HepG2 (cell line): ENCODE results near the gene ESYT1. TPM values are rescaled to one million over a fixed set of nuclear protein-coding genes. Genes with fewer than 3 reads are reported as not detected.
A peak's percentile ranks its signal among the peaks of the same experiment; 100 is the strongest.

Experiments used
- AKAP8 ChIP-seq: sonication (generic); formaldehyde crosslinking; IDR thresholded peaks from 2 replicates; pipeline ENCODE4 v1.5.1; 2020; ENCODE audit warnings: mild to moderate bottlenecking, missing genetic modification reagents
- ARID2 ChIP-seq: sonication (generic); formaldehyde crosslinking; IDR thresholded peaks from 2 replicates; pipeline ENCODE4 v1.8.1; 2022; ENCODE audit warnings: mild to moderate bottlenecking, missing genetic modification reagents, borderline replicate concordance
- BHLHE40 ChIP-seq: IDR thresholded peaks from 2 replicates; pipeline ENCODE4 v1.6.1; 2011; ENCODE audit warnings: low read length, improper control_type of control experiment
- CBX1 ChIP-seq: IDR thresholded peaks from one replicate; pipeline ENCODE4 v1.6.1; 2016; ENCODE audit warnings: antibody characterized with exemption, low read depth
- CREB1 ChIP-seq, 2 experiments: fragments of 450-650 bp in 1 of 2; IDR thresholded peaks; 2 replicates each; pipeline ENCODE4 v1.6.1; 2016 to 2017; ENCODE audit warnings: control low read depth in 1 of 2, mild to moderate bottlenecking in 1 of 2, missing compliant biosample characterization in 1 of 2, missing genetic modification characterization in 1 of 2
- DPF2 ChIP-seq: sonication (generic); formaldehyde crosslinking; IDR thresholded peaks from 2 replicates; pipeline ENCODE4 v1.4.0; 2020; ENCODE audit warnings: mild to moderate bottlenecking, low read depth, missing genetic modification reagents, borderline replicate concordance
- KDM5B ChIP-seq: sonication (generic); formaldehyde crosslinking; IDR thresholded peaks from 2 replicates; pipeline ENCODE4 v1.4.0; 2020; ENCODE audit warnings: missing genetic modification reagents, mild to moderate bottlenecking, borderline replicate concordance
- MIXL1 ChIP-seq: IDR thresholded peaks from 2 replicates; pipeline ENCODE4 v1.6.1; 2016
- MXI1 ChIP-seq: IDR thresholded peaks from 3 replicates; pipeline ENCODE4 v1.6.1; 2012; ENCODE audit warnings: low read depth, low read length, inconsistent platforms, borderline replicate concordance
- NR2F6 ChIP-seq, 2 experiments: IDR thresholded peaks; 2 replicates each; pipeline ENCODE4 v1.6.1; 2016; ENCODE audit warnings: antibody characterized with exemption in 1 of 2, mild to moderate bottlenecking in 1 of 2
- PAX8 ChIP-seq: sonication (generic); formaldehyde crosslinking; IDR thresholded peaks from 2 replicates; pipeline ENCODE4 v1.8.0; 2022; ENCODE audit warnings: mild to moderate bottlenecking, missing genetic modification reagents, borderline replicate concordance
- PHF20 ChIP-seq: sonication (generic); formaldehyde crosslinking; IDR thresholded peaks from 2 replicates; pipeline ENCODE4 v1.5.0; 2020; ENCODE audit warnings: mild to moderate bottlenecking, missing genetic modification reagents
- RFXAP ChIP-seq: sonication (generic); formaldehyde crosslinking; IDR thresholded peaks from 2 replicates; pipeline ENCODE4 v1.4.0; 2020; ENCODE audit warnings: missing genetic modification reagents, borderline replicate concordance
- SMAD9 ChIP-seq: sonication (generic); formaldehyde crosslinking; IDR thresholded peaks from 2 replicates; pipeline ENCODE4 v1.5.1; 2020; ENCODE audit warnings: mild to moderate bottlenecking, missing genetic modification reagents
- SNRNP70 ChIP-seq: fragments of 200-400 bp; formaldehyde crosslinking; IDR thresholded peaks from 2 replicates; pipeline ENCODE4 v1.6.1; 2017; ENCODE audit warnings: mild to moderate bottlenecking, low read depth, low read length, moderate library complexity
- SPEN ChIP-seq: sonication (generic); formaldehyde crosslinking; IDR thresholded peaks from 2 replicates; pipeline ENCODE4 v1.5.1; 2020; ENCODE audit warnings: low read depth, mild to moderate bottlenecking, missing genetic modification reagents
- TBX2 ChIP-seq: sonication (generic); formaldehyde crosslinking; IDR thresholded peaks from 2 replicates; pipeline ENCODE4 v1.5.0; 2020; ENCODE audit warnings: missing genetic modification reagents, mild to moderate bottlenecking, borderline replicate concordance
- TEAD2 ChIP-seq: sonication (generic); formaldehyde crosslinking; IDR thresholded peaks from 2 replicates; pipeline ENCODE4 v1.9.0; 2021; ENCODE audit warnings: missing genetic modification reagents
- XRCC5 ChIP-seq: fragments of 200-400 bp; formaldehyde crosslinking; optimal IDR thresholded peaks from 2 replicates; pipeline ENCODE3; 2017; ENCODE audit warnings: mild to moderate bottlenecking, low read length
- ZFP82 ChIP-seq: sonication (generic); formaldehyde crosslinking; IDR thresholded peaks from 2 replicates; pipeline ENCODE4 v1.5.1; 2020; ENCODE audit warnings: mild to moderate bottlenecking, missing genetic modification reagents, borderline replicate concordance
- ZMYM4 ChIP-seq: sonication (generic); formaldehyde crosslinking; IDR thresholded peaks from 2 replicates; pipeline ENCODE4 v1.8.1; 2023; ENCODE audit warnings: mild to moderate bottlenecking, missing genetic modification reagents
- ZNF354B ChIP-seq: sonication (generic); formaldehyde crosslinking; IDR thresholded peaks from 2 replicates; pipeline ENCODE4 v1.8.0; 2022; ENCODE audit warnings: mild to moderate bottlenecking, missing genetic modification reagents
- ZNF484 ChIP-seq: sonication (generic); formaldehyde crosslinking; IDR thresholded peaks from 2 replicates; pipeline ENCODE4 v1.5.1; 2020; ENCODE audit warnings: mild to moderate bottlenecking, low read depth, missing genetic modification reagents, borderline replicate concordance
- ZNF605 ChIP-seq: sonication (generic); formaldehyde crosslinking; IDR thresholded peaks from 2 replicates; pipeline ENCODE4 v1.8.0; 2022; ENCODE audit warnings: mild to moderate bottlenecking, missing genetic modification reagents
- ZNF792 ChIP-seq: IDR thresholded peaks from 2 replicates; pipeline ENCODE4 v1.6.1; 2016
- polyA plus RNA-seq, 8 experiments: library from polyadenylated mRNA; depleted of rRNA in 3 of 8; stranded (reverse) in 7 of 8; unstranded in 1 of 8; fragments of >200 nt; fragmentation: Illumina TruSeq in 4 of 8; extraction: Trizol in 4 of 8; gene quantifications; 2 replicates each; pipeline versions ENCODE4 v1.2.1 to v1.2.3, GENCODE V29; 2011 to 2016; ENCODE audit warnings: low read depth in 4 of 8, missing spikeins in 1 of 8, mixed read lengths in 1 of 8; ENCODE audit not compliant: insufficient read depth in 1 of 8
- total RNA-seq, 5 experiments: library from RNA; depleted of rRNA; stranded (reverse); fragments of >200 nt; fragmentation: Illumina TruSeq; extraction: Trizol; gene quantifications; 2 replicates each; pipeline ENCODE4 v1.2.3, GENCODE V29; 2016; ENCODE audit warnings: low read depth in 1 of 5
- TF ChIP-seq, protein P1 (sequence below): sonication (generic); formaldehyde crosslinking; IDR thresholded peaks from 2 replicates; pipeline ENCODE4 v1.4.0; 2020; ENCODE audit warnings: mild to moderate bottlenecking, missing genetic modification reagents
- TF ChIP-seq, protein P2 (sequence below): sonication (generic); formaldehyde crosslinking; IDR thresholded peaks from 2 replicates; pipeline ENCODE4 v1.8.0; 2022; ENCODE audit warnings: mild to moderate bottlenecking, missing genetic modification reagents; ENCODE audit not compliant: insufficient replicate concordance
- TF ChIP-seq, protein P3 (sequence below): IDR thresholded peaks from 2 replicates; pipeline ENCODE4 v1.6.1; 2012; ENCODE audit warnings: inconsistent platforms

Gene ESYT1
- total and polyA plus RNA-seq, 2 of the 13 experiments (the other 11 are each of a cell fraction or from before 2014, with no cell fraction given) = 66.9 to 71.0 TPM

DNA sequence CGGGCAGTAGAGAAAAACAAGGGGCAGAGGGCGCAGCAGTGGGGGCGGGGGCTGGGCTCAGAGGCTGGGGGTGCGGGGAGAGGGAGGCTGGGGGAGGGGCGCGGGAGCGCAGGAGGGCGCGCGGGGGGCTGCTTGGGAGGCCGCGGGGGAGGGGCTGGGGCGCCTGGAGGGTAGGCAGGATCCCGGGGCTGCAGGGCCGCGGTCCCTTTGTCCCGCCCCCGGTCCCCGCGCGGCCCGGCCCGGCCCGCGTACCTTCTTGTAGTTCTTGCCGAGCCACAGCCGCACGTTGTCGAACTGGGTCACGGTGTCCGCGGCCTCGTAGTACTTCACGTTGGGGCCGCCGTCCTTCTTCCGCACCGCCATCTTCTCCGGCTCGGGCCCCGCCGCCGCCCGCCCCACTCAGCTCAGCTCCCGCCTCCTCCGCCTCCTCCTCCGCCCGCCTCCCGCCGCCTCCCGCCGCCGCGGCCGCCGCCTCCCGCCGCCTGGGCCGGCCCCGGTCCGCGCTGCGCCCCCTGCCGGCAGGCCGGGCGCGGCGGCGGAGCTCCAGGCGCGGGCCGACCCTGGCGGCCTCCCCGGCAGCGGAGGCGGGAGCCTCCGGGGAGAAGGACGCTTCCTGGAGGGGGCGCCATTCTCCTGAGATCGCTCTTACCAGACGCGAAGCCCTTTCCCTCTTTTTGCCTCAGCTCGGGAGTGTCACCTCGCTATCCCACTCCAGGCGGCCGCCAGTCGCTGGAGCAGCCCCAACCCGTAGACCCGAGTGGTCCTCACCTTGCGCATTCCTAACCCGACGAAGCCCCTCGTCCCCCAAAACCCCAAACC is 61.2 kb downstream of the ESYT1 start, which contains the start of gene SMARCC2 (continued):
- TF ChIP-seq AKAP8 (CRISPR knock-in tag) = no peak
- TF ChIP-seq PHF20 (CRISPR knock-in tag) = no peak
- no peak for TF ChIP-seq ZFP82 (CRISPR knock-in tag)
- TF ChIP-seq NR2F6 (IDR thresholded peaks at IDR 0.05) = no peak
- TF ChIP-seq NR2F6 (CRISPR knock-in tag; IDR thresholded peaks at IDR 0.05) = peak; percentile 24; the same call in 1 of the 2 replicates
- TF ChIP-seq ARID2 (CRISPR knock-in tag) = no peak
- TF ChIP-seq CBX1 = no peak
- TF ChIP-seq CREB1 (IDR thresholded peaks at IDR 0.05) = no peak
- TF ChIP-seq CREB1 (CRISPR knock-in tag; IDR thresholded peaks at IDR 0.05) = no peak
- peak; percentile 50; the same call in 1 of the 2 replicates for TF ChIP-seq BHLHE40
- no peak for TF ChIP-seq TBX2
- TF ChIP-seq TEAD2 (CRISPR knock-in tag) = no peak
- TF ChIP-seq, protein P1, sequence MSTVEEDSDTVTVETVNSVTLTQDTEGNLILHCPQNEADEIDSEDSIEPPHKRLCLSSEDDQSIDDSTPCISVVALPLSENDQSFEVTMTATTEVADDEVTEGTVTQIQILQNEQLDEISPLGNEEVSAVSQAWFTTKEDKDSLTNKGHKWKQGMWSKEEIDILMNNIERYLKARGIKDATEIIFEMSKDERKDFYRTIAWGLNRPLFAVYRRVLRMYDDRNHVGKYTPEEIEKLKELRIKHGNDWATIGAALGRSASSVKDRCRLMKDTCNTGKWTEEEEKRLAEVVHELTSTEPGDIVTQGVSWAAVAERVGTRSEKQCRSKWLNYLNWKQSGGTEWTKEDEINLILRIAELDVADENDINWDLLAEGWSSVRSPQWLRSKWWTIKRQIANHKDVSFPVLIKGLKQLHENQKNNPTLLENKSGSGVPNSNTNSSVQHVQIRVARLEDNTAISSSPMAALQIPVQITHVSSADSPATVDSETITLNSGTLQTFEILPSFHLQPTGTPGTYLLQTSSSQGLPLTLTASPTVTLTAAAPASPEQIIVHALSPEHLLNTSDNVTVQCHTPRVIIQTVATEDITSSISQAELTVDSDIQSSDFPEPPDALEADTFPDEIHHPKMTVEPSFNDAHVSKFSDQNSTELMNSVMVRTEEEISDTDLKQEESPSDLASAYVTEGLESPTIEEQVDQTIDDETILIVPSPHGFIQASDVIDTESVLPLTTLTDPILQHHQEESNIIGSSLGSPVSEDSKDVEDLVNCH (CRISPR knock-in tag) = no peak
- TF ChIP-seq ZMYM4 (CRISPR knock-in tag) = no peak; the same call in none of the 2 replicates
- TF ChIP-seq ZNF354B (CRISPR knock-in tag) = no peak
- TF ChIP-seq KDM5B (CRISPR knock-in tag) = 0 out of 2 replicates have a peak, but pooled peaks have one; percentile 38
- peak; percentile 62; the same call in 1 of the 3 replicates for TF ChIP-seq MXI1
- TF ChIP-seq ZNF792 = peak; percentile 74; the same call in 1 of the 2 replicates
- TF ChIP-seq XRCC5 = peak; percentile 82
- TF ChIP-seq, protein P2, sequence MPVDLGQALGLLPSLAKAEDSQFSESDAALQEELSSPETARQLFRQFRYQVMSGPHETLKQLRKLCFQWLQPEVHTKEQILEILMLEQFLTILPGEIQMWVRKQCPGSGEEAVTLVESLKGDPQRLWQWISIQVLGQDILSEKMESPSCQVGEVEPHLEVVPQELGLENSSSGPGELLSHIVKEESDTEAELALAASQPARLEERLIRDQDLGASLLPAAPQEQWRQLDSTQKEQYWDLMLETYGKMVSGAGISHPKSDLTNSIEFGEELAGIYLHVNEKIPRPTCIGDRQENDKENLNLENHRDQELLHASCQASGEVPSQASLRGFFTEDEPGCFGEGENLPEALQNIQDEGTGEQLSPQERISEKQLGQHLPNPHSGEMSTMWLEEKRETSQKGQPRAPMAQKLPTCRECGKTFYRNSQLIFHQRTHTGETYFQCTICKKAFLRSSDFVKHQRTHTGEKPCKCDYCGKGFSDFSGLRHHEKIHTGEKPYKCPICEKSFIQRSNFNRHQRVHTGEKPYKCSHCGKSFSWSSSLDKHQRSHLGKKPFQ (CRISPR knock-in tag) = peak; percentile 53
- TF ChIP-seq, protein P3, sequence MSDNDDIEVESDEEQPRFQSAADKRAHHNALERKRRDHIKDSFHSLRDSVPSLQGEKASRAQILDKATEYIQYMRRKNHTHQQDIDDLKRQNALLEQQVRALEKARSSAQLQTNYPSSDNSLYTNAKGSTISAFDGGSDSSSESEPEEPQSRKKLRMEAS = peak; percentile 74
- TF ChIP-seq DPF2 = no peak
- TF ChIP-seq RFXAP (CRISPR knock-in tag) = 0 out of 2 replicates have a peak, but pooled peaks have one; percentile 33
- TF ChIP-seq SPEN (CRISPR knock-in tag) = no peak
- TF ChIP-seq MIXL1 (CRISPR knock-in tag) = no peak
- no peak for TF ChIP-seq SNRNP70
- no peak for TF ChIP-seq ZNF484
- TF ChIP-seq ZNF605 (CRISPR knock-in tag) = 0 out of 2 replicates have a peak, but pooled peaks have one; percentile 56
- no peak for TF ChIP-seq SMAD9 (CRISPR knock-in tag)
- TF ChIP-seq PAX8 (CRISPR knock-in tag) = no peak
